Fibroblast of pulmonary artery (primary cell): Measurements from ENCODE around the gene RREB1.

Source experiments
- DNase-seq: peaks from one replicate; pipeline ENCODE4 v3.0.0-alpha.2; 2010; ENCODE audit warnings: low read depth
- H3K4me3 ChIP-seq: replicated peaks from 2 replicates; pipeline ENCODE4 v1.5.1; 2011; ENCODE audit warnings: low read depth, mild to moderate bottlenecking, control low read depth, low read length, moderate library complexity
- TF ChIP-seq, protein P1 (sequence below): IDR thresholded peaks from 2 replicates; pipeline ENCODE4 v1.5.1; 2011; ENCODE audit warnings: mild to moderate bottlenecking, control low read depth, low read length, inconsistent platforms; ENCODE audit errors: missing control alignments

RREB1 gene

DNA sequence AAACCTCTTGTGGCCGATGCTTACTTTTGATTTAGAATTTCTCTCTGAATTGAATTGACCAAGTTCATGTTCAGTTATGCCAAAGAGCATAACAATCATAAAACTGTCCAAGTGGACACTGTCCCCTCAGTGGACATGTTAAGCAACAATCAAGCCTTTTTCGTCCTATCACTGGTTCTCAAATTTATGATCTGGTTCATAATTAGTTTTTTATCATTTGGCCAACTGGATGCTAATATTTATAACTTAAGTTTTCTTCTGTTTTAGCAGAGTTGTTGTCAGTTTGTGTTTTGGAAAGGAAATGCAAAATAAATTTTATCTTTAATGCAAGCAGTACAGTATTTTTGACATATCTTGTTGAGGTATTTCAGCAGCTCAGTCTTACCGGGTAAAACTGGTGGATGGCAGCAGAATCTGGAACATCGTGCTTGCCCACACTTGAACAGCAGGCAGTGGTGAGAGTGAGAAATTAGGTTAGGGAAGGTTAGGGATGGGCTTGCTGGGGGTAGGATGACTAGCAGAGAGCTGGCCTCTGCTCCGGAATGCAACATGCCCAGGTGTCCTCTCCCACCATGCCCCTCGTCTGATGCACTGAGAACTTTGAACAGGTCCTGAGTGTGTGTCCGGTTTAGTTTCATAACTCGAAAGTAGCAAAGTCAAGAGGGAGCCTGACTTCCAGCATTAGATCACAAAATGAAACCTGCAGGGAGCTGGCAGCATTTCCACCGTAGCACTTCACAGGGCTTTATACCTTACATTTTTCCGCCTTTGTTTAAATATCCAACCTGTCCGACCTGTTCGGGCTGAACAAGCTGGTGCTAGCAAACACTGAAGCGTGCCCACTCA lies 93.1 kb downstream of the RREB1 start:
- DNase-seq: no peak
- TF ChIP-seq, protein P1, sequence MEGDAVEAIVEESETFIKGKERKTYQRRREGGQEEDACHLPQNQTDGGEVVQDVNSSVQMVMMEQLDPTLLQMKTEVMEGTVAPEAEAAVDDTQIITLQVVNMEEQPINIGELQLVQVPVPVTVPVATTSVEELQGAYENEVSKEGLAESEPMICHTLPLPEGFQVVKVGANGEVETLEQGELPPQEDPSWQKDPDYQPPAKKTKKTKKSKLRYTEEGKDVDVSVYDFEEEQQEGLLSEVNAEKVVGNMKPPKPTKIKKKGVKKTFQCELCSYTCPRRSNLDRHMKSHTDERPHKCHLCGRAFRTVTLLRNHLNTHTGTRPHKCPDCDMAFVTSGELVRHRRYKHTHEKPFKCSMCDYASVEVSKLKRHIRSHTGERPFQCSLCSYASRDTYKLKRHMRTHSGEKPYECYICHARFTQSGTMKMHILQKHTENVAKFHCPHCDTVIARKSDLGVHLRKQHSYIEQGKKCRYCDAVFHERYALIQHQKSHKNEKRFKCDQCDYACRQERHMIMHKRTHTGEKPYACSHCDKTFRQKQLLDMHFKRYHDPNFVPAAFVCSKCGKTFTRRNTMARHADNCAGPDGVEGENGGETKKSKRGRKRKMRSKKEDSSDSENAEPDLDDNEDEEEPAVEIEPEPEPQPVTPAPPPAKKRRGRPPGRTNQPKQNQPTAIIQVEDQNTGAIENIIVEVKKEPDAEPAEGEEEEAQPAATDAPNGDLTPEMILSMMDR: no peak
- no peak overlapping the region for H3K4me3 ChIP-seq

DNA sequence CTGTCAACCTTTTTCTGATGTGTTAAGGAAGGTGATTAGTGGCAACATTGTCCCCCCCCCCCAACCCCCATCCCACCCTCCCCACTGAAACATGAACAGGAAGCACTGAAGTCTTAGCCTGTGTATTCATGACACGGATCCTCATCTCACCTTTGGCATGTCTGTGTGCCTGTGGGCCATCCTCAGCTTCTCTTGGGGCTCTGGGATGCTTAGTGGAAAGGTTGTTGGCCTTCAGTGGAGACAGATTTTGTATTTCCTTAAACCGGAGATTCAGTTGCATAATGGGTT lies 93.6 kb downstream of the RREB1 start:
- no peak overlapping the region for H3K4me3 ChIP-seq
- TF ChIP-seq, protein P1: no peak
- no peak for DNase-seq

DNA sequence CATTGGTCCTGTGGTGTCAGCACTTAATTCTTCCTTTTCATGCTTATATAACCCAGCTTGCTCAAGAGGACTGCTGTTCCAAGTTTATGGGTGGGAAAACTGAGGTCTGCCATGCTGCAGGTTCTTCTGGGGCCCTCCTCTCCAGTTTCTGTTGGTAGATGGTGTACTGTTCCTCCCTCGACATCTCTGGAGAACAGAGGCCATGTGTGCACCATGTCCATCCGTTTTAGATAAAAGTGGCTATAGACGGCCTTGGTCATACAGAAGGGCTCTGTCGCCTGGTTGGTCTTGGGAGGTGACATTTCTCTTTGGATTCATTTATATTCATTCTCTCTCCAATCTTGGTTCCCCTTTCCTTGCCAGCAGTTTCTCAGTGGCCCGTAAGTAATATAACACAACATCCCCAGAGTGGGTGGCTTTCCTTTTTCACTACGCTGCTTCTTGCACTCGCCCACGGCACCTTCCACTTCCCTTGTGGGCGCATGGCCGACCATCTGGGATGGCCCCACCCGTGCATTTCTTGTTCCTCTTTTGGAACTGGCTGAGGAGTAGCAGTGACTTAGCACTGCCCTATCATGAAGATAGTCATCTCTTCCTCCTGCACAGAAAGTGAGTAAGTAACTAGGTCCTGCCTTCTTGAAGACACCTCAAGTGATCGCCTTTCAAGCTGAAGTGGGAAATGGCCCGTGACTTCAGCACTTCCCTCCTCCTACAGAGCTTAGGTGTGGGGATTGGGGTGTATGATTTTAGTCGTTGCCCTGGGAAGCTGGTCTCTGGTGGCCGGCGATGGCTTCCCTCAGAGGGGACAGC lies 94.2 kb downstream of the RREB1 start:
- DNase-seq: no peak
- no peak overlapping the region for H3K4me3 ChIP-seq
- TF ChIP-seq, protein P1: no peak

DNA sequence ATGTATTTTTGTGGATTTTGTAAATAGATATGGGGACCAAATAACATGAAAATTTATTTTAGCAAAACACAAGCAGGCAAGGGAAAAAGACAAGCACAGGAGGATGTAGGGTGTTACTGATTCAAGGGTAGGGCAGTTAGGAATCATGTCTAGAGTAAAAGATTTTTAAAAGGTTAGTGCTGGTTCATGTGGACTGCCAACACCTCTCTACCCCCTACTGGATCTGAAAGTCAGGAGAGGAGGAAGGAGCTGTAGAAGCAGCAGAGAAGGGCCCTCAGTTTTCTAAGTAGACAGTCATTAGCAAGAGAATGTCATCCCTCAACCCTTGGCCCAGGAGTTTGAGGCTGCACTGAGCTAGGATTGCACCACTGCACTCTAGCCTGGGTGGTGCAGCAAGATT lies 95.2 kb downstream of the RREB1 start:
- H3K4me3 ChIP-seq: no peak overlapping the region
- no peak for DNase-seq
- TF ChIP-seq, protein P1: no peak

DNA sequence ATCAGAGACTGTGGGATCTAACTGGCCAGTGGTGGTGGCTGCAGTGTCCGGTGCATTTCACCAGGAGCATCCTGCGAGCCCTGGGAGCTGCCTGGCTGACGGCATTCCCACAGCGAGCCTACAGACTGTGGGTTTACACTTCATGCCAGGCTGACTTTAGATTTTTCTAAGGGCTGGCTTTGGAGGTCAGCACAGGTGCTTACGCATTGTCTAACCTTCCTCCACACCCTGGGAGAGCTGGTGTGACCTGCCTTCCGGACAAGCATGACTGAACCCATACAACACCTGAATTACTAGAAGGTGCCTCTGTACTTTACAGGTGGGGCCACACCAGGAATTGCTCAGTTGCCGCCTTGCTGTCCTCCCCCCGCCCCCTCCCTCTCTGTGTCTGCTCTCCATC lies 96.2 kb downstream of the RREB1 start:
- H3K4me3 ChIP-seq: no peak overlapping the region
- TF ChIP-seq, protein P1: no peak
- no peak for DNase-seq

DNA sequence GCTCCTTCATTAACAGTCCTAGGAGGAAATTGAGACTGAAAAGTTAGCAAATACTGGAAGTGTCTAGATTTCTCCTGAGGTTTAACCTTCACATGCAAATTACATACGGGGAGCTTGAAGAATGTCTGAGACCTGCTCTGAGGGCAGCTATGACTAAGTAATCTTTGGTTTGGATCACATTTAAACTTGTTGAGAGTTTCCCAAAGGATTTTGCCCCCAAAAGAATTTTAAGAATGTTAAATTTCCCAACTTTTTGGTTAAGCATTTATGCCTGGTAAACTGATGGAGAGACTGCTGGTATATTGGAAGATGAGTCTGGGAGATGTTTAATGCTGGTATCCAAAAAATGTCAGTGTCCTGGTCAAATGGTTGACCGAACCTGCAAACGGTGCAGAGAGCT lies 97.0 kb downstream of the RREB1 start:
- no peak overlapping the region for H3K4me3 ChIP-seq
- TF ChIP-seq, protein P1: no peak
- peak; percentile 9 for DNase-seq
